Nephron (organoid): ENCODE measurements around the gene KDELR1.

Experiments
- H3K27ac Mint-ChIP-seq, 3 experiments: 2 replicates each; pipeline ENCODE4 v1.8.0; 2020; ENCODE audit warnings: mixed read lengths in 3 of 3, mild to moderate bottlenecking in 2 of 3, moderate library complexity in 1 of 3
- H3K27me3 Mint-ChIP-seq: 2 replicates; pipeline ENCODE4 v1.8.0; 2021; ENCODE audit warnings: low read depth, mild to moderate bottlenecking, moderate library complexity, mixed read lengths
- H3K36me3 Mint-ChIP-seq: 2 replicates; pipeline ENCODE4 v1.8.0; 2020; ENCODE audit warnings: low read depth, mixed read lengths
- H3K4me1 Mint-ChIP-seq: 2 replicates; pipeline ENCODE4 v1.8.0; 2020; ENCODE audit warnings: mixed read lengths
- H3K4me3 Mint-ChIP-seq, 3 experiments: 2 replicates each; pipeline ENCODE4 v1.8.0; 2020; ENCODE audit warnings: mild to moderate bottlenecking in 3 of 3, mixed read lengths in 3 of 3, moderate library complexity in 2 of 3
- H3K9me3 Mint-ChIP-seq: 2 replicates; pipeline ENCODE4 v1.8.0; 2020; ENCODE audit warnings: mixed read lengths
- TF ChIP-seq, protein P1 (sequence below), 3 experiments: fragments of 200-600 bp; sonication (generic); IDR thresholded peaks; one replicate each; pipeline ENCODE4 v1.5.0; 2021; ENCODE audit warnings: antibody characterized with exemption in 3 of 3; ENCODE audit not compliant: unreplicated experiment in 3 of 3

KDELR1 gene

DNA sequence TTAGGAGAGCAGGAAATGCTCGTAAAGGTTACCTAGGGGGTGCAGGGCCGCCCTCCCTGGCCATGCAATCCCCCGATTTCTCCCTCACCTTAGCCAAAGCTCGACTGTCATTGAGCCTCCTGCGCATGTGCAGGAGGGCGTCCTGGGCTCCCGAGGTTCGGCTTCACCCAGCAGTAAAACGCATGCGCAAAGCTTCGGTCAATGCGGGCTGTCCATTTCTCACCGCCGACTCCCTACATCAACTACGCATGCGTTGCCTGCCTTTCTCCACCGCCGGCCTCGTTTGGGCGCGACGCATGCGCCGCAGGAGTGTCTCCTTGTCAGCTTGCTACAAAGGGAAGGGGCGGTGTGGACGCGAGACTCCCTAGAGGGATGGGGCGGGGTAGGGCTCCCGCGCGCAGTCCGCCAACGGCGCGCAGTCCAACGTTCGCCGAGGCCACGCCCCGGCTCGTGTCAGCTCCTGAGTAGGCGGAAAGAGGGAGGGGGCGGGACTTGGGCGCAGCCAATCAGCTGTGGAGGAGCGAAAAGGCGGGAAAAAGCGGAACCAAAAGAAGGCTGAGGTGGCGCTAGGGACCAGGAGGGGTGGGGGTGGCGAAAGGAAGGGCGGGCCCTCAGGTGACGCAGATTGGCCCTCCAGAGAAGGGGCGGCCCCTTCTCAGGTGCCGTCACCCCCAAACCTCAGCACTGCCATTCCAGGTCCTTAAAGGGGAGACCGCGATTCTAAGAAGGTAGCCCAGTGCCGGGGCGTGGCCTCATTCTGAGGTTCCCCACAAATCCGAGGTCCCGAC lies 27.3 kb downstream of the KDELR1 start, which contains the start of the genes SYNGR4 and TMEM143:
Gene SYNGR4, plus strand, starts transcription at position 558 of the 788 bp plus-strand sequence. CDS start 1,476 bp downstream, outside the sequence.
Gene TMEM143, minus strand, starts transcription at position 131 of the 788 bp plus-strand sequence. Its CDS starts 20 bp downstream, at position 111.
- Mint-ChIP-seq H3K9me3 (no peaks in the 10 kb centered on the region), H3K4me1 (peaks cover 5% of the 10 kb centered on the region), H3K4me3 (peak within 1 kb of the TSS; percentile 85 to 89 (median 86)), H3K27me3 (peaks cover 4% of the 10 kb centered on the region), H3K27ac (peak within 1 kb of the TSS; percentile 90 to 98 (median 92)), H3K36me3 (no peaks in the 10 kb centered on the region)
- TF ChIP-seq, protein P1, sequence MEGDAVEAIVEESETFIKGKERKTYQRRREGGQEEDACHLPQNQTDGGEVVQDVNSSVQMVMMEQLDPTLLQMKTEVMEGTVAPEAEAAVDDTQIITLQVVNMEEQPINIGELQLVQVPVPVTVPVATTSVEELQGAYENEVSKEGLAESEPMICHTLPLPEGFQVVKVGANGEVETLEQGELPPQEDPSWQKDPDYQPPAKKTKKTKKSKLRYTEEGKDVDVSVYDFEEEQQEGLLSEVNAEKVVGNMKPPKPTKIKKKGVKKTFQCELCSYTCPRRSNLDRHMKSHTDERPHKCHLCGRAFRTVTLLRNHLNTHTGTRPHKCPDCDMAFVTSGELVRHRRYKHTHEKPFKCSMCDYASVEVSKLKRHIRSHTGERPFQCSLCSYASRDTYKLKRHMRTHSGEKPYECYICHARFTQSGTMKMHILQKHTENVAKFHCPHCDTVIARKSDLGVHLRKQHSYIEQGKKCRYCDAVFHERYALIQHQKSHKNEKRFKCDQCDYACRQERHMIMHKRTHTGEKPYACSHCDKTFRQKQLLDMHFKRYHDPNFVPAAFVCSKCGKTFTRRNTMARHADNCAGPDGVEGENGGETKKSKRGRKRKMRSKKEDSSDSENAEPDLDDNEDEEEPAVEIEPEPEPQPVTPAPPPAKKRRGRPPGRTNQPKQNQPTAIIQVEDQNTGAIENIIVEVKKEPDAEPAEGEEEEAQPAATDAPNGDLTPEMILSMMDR (IDR thresholded peaks at IDR 0.05; ENCODE audit: unreplicated experiment in 3 of 3): no peak

DNA sequence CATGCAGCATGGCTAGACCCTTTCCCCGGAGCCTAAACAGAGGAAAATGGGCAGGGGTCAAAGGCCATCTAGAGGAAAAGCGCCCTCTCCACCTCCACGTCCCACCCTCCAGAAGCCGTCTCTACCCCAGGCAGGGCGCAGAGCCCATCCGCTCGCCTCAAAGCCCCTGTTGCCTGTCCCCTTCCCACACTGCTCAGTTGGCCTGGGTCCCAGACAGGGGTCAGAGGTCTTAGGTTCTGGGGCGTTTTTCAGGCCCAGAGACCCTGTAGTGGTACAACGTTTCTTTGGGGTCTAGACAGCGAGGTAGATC lies 27.9 kb downstream of the KDELR1 start:
- Mint-ChIP-seq H3K4me1 (peaks cover 5% of the 10 kb centered on the region), H3K27me3 (peaks cover 4% of the 10 kb centered on the region), H3K27ac (peak overlapping the region; percentile 90 to 98 (median 92)), H3K4me3 (peak overlapping the region; percentile 85 to 89 (median 86)), H3K9me3 (no peaks in the 10 kb centered on the region), H3K36me3 (no peaks in the 10 kb centered on the region)
- TF ChIP-seq, protein P1 (IDR thresholded peaks at IDR 0.05; ENCODE audit: unreplicated experiment in 3 of 3): no peak

DNA sequence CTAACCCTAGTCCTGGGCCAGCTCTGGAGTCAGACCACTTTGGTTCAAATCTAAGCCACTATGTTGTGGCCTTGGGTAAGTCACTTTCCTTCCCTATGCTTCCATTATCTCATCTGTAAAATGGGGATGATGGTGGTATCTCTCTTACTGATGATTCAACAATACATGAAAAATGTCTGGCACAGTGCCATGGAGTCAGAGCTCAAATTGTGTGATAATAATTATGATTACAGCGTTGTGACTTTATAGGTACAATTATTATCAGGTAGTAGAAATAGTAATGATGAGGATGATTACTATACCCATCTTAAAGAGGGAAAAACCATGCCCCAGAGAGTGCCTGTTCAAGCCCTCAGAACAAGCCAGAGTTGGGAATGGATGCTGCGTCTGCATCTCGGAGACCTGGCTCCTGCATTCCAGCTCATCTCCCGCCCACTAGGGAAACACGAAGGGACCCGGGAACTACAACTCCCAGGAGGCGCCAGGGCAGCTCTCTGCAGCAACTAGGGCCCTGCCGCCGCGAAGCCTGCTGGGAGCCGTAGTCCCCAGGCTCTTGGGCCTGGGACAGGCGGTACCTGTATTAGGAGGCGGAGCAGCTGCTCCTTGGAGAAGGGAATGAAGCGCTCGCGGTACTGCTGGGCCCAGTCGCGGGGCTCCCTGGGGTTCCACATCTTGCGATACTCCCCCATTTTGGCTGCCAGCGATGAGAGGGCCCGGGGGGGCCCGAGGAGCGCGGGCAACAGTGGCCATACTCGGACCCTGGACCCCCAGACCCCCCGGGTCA lies 28.4 kb downstream of the KDELR1 start:
- Mint-ChIP-seq H3K4me3 (peak overlapping the region; percentile 85 to 89 (median 86)), H3K27ac (peak overlapping the region; percentile 90 to 98 (median 92)), H3K27me3 (peaks cover 4% of the 10 kb centered on the region), H3K4me1 (peaks cover 1% of the 10 kb centered on the region), H3K36me3 (no peaks in the 10 kb centered on the region), H3K9me3 (no peaks in the 10 kb centered on the region)
- TF ChIP-seq, protein P1 (IDR thresholded peaks at IDR 0.05; ENCODE audit: unreplicated experiment in 3 of 3): no peak

DNA sequence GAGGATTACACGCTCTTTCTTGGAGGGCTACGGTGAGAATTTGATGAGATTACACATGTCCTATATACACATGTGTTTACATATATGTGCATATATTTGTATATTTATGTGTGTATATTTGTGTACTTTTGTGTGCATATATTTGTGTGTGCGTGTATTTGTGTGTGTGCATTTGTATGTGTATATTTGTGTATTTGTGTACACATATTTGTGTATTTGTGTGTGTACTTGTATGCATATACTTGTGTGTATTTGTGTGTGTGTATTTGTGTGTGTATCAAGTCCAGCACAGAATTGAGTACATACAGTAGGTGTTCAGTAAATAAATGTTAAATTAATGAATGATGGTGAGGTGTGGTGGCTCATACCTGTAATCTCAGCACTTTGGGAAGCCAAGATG lies 29.4 kb downstream of the KDELR1 start:
- peak overlapping the region in 1 of 3 experiments; percentile 17 for H3K27ac Mint-ChIP-seq
- H3K4me3 Mint-ChIP-seq: peak overlapping the region; percentile 11 to 67 (median 49)
- no peaks in the 10 kb centered on the region for H3K36me3 Mint-ChIP-seq
- no peaks in the 10 kb centered on the region for H3K4me1 Mint-ChIP-seq
- H3K9me3 Mint-ChIP-seq: no peaks in the 10 kb centered on the region
- TF ChIP-seq, protein P1 (IDR thresholded peaks at IDR 0.05; ENCODE audit: unreplicated experiment in 3 of 3): no peak
- H3K27me3 Mint-ChIP-seq: no peaks in the 10 kb centered on the region

DNA sequence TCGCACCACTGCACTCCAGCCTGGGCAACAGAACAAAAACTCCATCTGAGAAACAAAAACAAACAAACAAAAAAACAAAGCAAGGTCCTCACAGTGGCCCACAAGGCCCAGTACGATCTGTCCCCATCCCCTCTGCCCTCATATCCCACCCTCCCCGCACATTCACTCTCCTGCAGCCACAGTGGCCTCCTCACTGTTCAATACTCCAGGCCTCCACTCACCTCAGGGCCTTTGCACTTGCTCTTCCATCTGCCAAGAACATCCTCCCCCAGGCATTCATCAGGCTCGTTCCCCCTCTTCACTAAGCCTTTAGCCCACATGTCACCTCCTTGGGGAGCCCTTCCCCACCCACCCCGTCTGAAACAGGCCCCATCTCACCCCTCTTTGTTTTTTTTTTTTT lies 32.2 kb downstream of the KDELR1 start:
- H3K4me1 Mint-ChIP-seq: no peaks in the 10 kb centered on the region
- H3K4me3 Mint-ChIP-seq: no peak overlapping the region
- no peaks in the 10 kb centered on the region for H3K36me3 Mint-ChIP-seq
- H3K9me3 Mint-ChIP-seq: no peaks in the 10 kb centered on the region
- H3K27ac Mint-ChIP-seq: no peak overlapping the region
- H3K27me3 Mint-ChIP-seq: no peaks in the 10 kb centered on the region
- TF ChIP-seq, protein P1 (IDR thresholded peaks at IDR 0.05; ENCODE audit: unreplicated experiment in 3 of 3): no peak
